Ascending aorta (tissue), 2 donors: ENCODE data around the gene MMS19. TPM values are rescaled to one million over a fixed set of nuclear protein-coding genes. Genes with fewer than 3 reads are reported as not detected.
A peak's percentile ranks its signal among the peaks of the same experiment; 100 is the strongest.

Source experiments
- DNase-seq, 2 donors: peaks; one replicate each; pipeline ENCODE4 v3.0.0-alpha.2; 2019; ENCODE audit warnings: low spot score in 2 of 2
- H3K27ac ChIP-seq, 2 donors: fragments of 200-600 bp; sonication (generic); one replicate each; pipeline ENCODE4 v1.5.1; 2016 to 2017; ENCODE audit warnings: mild to moderate bottlenecking in 1 of 2
- H3K27me3 ChIP-seq: fragments of 200-600 bp; sonication (generic); one replicate; pipeline ENCODE4 v1.5.1; 2017
- H3K36me3 ChIP-seq, 2 donors: fragments of 200-600 bp; sonication (generic); one replicate each; pipeline ENCODE4 v1.5.1; 2016
- H3K4me1 ChIP-seq, 2 donors: fragments of 200-600 bp; sonication (generic); one replicate each; pipeline ENCODE4 v1.5.1; 2016 to 2017; ENCODE audit warnings: mild to moderate bottlenecking in 1 of 2
- H3K4me3 ChIP-seq, 2 donors: fragments of 200-600 bp; sonication (generic); one replicate each; pipeline ENCODE4 v1.5.1; 2016 to 2017; ENCODE audit warnings: mild to moderate bottlenecking in 1 of 2
- H3K9me3 ChIP-seq, 2 donors: fragments of 200-600 bp; sonication (generic); one replicate each; pipeline ENCODE4 v1.5.1; 2016
- CTCF ChIP-seq, 3 experiments: fragments of 200-600 bp in 2 of 3; fragments of 450-650 bp in 1 of 3; sonication (generic) in 2 of 3; IDR thresholded peaks; one replicate each; pipeline ENCODE4 v1.5.1; 2016 to 2019; ENCODE audit warnings: antibody characterized with exemption in 3 of 3, mild to moderate bottlenecking in 1 of 3, moderate library complexity in 1 of 3
- intact Hi-C: fragments of 100-400 bp; cut with DNase I; formaldehyde crosslinking; loops from one replicate; pipeline ENCODE4 v1.15.1; 2023
- total RNA-seq: library from RNA; depleted of rRNA; stranded (reverse); fragments of >200 nt; gene quantifications from one replicate; pipeline ENCODE4 v1.1.0, GENCODE V29; 2016

Gene MMS19
- total RNA-seq, 1 donor from 2014 or later, result 34.0 TPM

- Histone ChIP-seq H3K27me3 (no peaks in the 10 kb centered on the region), H3K9me3 (no peaks in the 10 kb centered on the region), H3K4me1 (peaks cover 0 to 13% of the 10 kb centered on the region in 2 donors), H3K36me3 (no peaks in the 10 kb centered on the region), H3K27ac (peak within 1 kb of the TSS; percentile 94 to 98), H3K4me3 (peak within 1 kb of the TSS; percentile 75 to 87)
- intact Hi-C loops, result loop anchor here (1.0 to 5.0 kb wide), 9 partner anchors 36 to 213 kb away; partner anchors contain the start of genes AVPI1, EXOSC1, MARVELD1 and MORN4
- peak in 1 of 2 donors; percentile 80 for DNase-seq
- TF ChIP-seq CTCF (IDR thresholded peaks at IDR 0.05), result peak in 1 of 3 experiments; percentile 14
Observed at GRCh38 chr10:97498841-97499560, 779 bp upstream of the MMS19 start, which contains the start of gene UBTD1. UBTD1 (plus strand) TSS chr10:97498924; CDS start chr10:97499204, 280 bp downstream.

- TF ChIP-seq CTCF (IDR thresholded peaks at IDR 0.05), result no peak
- Histone ChIP-seq H3K27me3 (no peaks in the 10 kb centered on the region), H3K4me1 (peaks cover 0 to 13% of the 10 kb centered on the region in 2 donors), H3K4me3 (peak overlapping the region; percentile 75 to 87), H3K27ac (peak overlapping the region; percentile 94 to 98), H3K36me3 (no peaks in the 10 kb centered on the region), H3K9me3 (no peaks in the 10 kb centered on the region)
- intact Hi-C loops, result loop anchor here (1.0 to 5.0 kb wide), 8 partner anchors 35 to 215 kb away; partner anchors contain the start of genes AVPI1, MARVELD1, MORN4 and PGAM1
- peak; percentile 46 to 87 for DNase-seq
Observed at GRCh38 chr10:97497572-97498075, 598 bp downstream of the MMS19 start.

GRCh38 chr10:97494863-97495506 is 3.2 kb downstream of the MMS19 start:
- peak overlapping the region; percentile 31 to 46 for H3K27ac ChIP-seq
- TF ChIP-seq CTCF (IDR thresholded peaks at IDR 0.05), result no peak
- H3K36me3 ChIP-seq, result no peaks in the 10 kb centered on the region
- intact Hi-C loops, result loop anchor here (5.0 kb wide), 1 partner anchor 217 kb away; the partner anchor contains the start of gene MARVELD1
- no peak overlapping the region for H3K4me3 ChIP-seq
- no peaks in the 10 kb centered on the region for H3K27me3 ChIP-seq
- H3K9me3 ChIP-seq, result no peaks in the 10 kb centered on the region
- peaks cover 3 to 28% of the 10 kb centered on the region in 2 donors for H3K4me1 ChIP-seq
- DNase-seq, result no peak

- no peak for TF ChIP-seq CTCF (IDR thresholded peaks at IDR 0.05)
- no peak for DNase-seq
- no peaks in the 10 kb centered on the region for H3K27me3 ChIP-seq
- no peaks in the 10 kb centered on the region for H3K9me3 ChIP-seq
- no peak overlapping the region for H3K4me3 ChIP-seq
- intact Hi-C loops, result no loop called here
- peaks cover 3 to 32% of the 10 kb centered on the region in 2 donors for H3K4me1 ChIP-seq
- peak overlapping the region; percentile 31 to 46 for H3K27ac ChIP-seq
- no peaks in the 10 kb centered on the region for H3K36me3 ChIP-seq
Observed at GRCh38 chr10:97494151-97494550, 4.1 kb downstream of the MMS19 start.

- Histone ChIP-seq H3K36me3 (no peaks in the 10 kb centered on the region), H3K27me3 (no peaks in the 10 kb centered on the region), H3K4me3 (no peak overlapping the region), H3K9me3 (no peaks in the 10 kb centered on the region), H3K4me1 (peaks cover 3 to 28% of the 10 kb centered on the region in 2 donors), H3K27ac (peak overlapping the region; percentile 53 to 58)
- DNase-seq, result no peak
- TF ChIP-seq CTCF (IDR thresholded peaks at IDR 0.05), result no peak
- intact Hi-C loops, result no loop called here
Observed at GRCh38 chr10:97490592-97490991, 7.6 kb downstream of the MMS19 start.
